Lung (tissue), 12 donors: ENCODE data around the gene SLC16A12. TPM values are rescaled to one million over a fixed set of nuclear protein-coding genes. Genes with fewer than 3 reads are reported as not detected.

ENCODE experiments used
- ATAC-seq: fragments of 200-7000 bp; cut with Tn5 transposase; one replicate; pipeline ENCODE4 v1.9.1; 2020; ENCODE audit warnings: moderate number of reproducible peaks; ENCODE audit not compliant: insufficient read depth, low FRiP score
- DNase-seq, 3 donors: peaks; one replicate each; pipeline ENCODE4 v3.0.0-alpha.2; 2013 to 2017
- H3K27ac ChIP-seq, 2 donors: one replicate each; pipeline ENCODE4 v1.5.1; 2013; ENCODE audit warnings: mild to moderate bottlenecking in 2 of 2, moderate library complexity in 2 of 2, control low read depth in 1 of 2, inconsistent platforms in 1 of 2, low read depth in 1 of 2, low read length in 1 of 2
- H3K27me3 ChIP-seq, 3 donors: one replicate each; pipeline ENCODE4 v1.5.1; 2013; ENCODE audit warnings: low read length in 2 of 3; ENCODE audit not compliant: control insufficient read depth in 3 of 3, insufficient read depth in 3 of 3
- H3K36me3 ChIP-seq, 4 donors: one replicate each; pipeline ENCODE4 v1.5.1; 2013; ENCODE audit warnings: low read length in 4 of 4, mild to moderate bottlenecking in 1 of 4, moderate library complexity in 1 of 4; ENCODE audit not compliant: control insufficient read depth in 4 of 4, insufficient read depth in 4 of 4
- H3K4me1 ChIP-seq, 5 donors: one replicate each; pipeline ENCODE4 v1.5.1; 2013; ENCODE audit warnings: low read length in 5 of 5, mild to moderate bottlenecking in 2 of 5, moderate library complexity in 1 of 5; ENCODE audit not compliant: control insufficient read depth in 5 of 5, insufficient read depth in 5 of 5
- H3K4me3 ChIP-seq: one replicate; pipeline ENCODE4 v1.5.1; 2013; ENCODE audit warnings: mild to moderate bottlenecking, control low read depth, moderate library complexity
- H3K9ac ChIP-seq, 2 donors: one replicate each; pipeline ENCODE4 v1.5.1; 2013; ENCODE audit warnings: low read length in 2 of 2, control low read depth in 1 of 2; ENCODE audit not compliant: insufficient read depth in 1 of 2
- H3K9me3 ChIP-seq, 4 donors: one replicate each; pipeline ENCODE4 v1.5.1; 2013; ENCODE audit warnings: low read length in 3 of 4, mild to moderate bottlenecking in 1 of 4, moderate library complexity in 1 of 4; ENCODE audit not compliant: control insufficient read depth in 4 of 4, insufficient read depth in 3 of 4
- WGBS, 2 donors: extraction: QIAGEN DNeasy Blood & Tissue Kit; methylation state at CpG; one replicate each; pipeline ENCODE4 v1.1.7; 2013; 5-methylcytosine and 5-hydroxymethylcytosine counted together
- polyA plus RNA-seq, 2 donors: library from polyadenylated mRNA; stranded (reverse); fragments of 200-250 nt; gene quantifications; one replicate each; pipeline ENCODE4 v1.2.1, GENCODE V29; 2013
- total RNA-seq, 2 donors: library from RNA; depleted of rRNA in 1 of 2; stranded (reverse); fragments of >200 nt in 1 of 2; gene quantifications; one replicate each; pipeline ENCODE4 v1.2.1, GENCODE V29; 2014 to 2021
- TF ChIP-seq, protein P1 (sequence below): IDR thresholded peaks from 2 replicates; pipeline ENCODE4 v1.5.1; 2012; ENCODE audit warnings: mild to moderate bottlenecking; ENCODE audit errors: control extremely low read depth, extremely low read depth
- donor health status: control.
- donor health status: control.
- donor health status: Bipolar disorder and iron deficiency.
- donor health status: healthy.
- donor health status: DM: yes; HTN: yes; CAD: no.

Gene SLC16A12
- total and polyA plus RNA-seq, 4 donors: 0.45 to 4.6 (median 1.3) TPM

DNA sequence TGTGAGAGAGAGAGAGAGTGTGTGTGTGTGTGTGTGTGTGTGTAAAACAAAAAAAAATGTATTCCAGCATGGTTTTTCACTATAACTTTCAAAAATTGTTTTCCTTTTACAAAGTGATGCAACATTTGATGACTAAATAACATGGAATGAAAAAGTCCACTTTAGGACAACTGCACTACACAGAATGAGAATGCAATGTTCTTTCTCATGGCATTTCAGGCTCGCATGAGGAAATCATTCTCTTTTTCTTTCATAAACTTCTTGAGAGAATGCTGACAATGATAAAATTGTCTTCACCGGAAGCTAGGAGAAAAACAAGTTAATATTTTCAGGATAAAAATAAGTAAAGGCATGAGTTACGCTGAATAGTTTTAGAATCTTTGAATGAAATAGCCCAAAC lies 53.7 kb downstream of the SLC16A12 start:
- no peak for ATAC-seq
- Histone ChIP-seq H3K27me3 (no peaks in the 10 kb centered on the region), H3K27ac (no peak overlapping the region), H3K9me3 (no peaks in the 10 kb centered on the region), H3K4me1 (peaks cover 0 to 36% (median 15%) of the 10 kb centered on the region in 5 donors), H3K4me3 (no peak overlapping the region), H3K36me3 (no peaks in the 10 kb centered on the region), H3K9ac (no peak overlapping the region)
- WGBS, 2 donors: 59 to 74% methylated on average over 3 of the region's 3 CpGs
- TF ChIP-seq, protein P1, sequence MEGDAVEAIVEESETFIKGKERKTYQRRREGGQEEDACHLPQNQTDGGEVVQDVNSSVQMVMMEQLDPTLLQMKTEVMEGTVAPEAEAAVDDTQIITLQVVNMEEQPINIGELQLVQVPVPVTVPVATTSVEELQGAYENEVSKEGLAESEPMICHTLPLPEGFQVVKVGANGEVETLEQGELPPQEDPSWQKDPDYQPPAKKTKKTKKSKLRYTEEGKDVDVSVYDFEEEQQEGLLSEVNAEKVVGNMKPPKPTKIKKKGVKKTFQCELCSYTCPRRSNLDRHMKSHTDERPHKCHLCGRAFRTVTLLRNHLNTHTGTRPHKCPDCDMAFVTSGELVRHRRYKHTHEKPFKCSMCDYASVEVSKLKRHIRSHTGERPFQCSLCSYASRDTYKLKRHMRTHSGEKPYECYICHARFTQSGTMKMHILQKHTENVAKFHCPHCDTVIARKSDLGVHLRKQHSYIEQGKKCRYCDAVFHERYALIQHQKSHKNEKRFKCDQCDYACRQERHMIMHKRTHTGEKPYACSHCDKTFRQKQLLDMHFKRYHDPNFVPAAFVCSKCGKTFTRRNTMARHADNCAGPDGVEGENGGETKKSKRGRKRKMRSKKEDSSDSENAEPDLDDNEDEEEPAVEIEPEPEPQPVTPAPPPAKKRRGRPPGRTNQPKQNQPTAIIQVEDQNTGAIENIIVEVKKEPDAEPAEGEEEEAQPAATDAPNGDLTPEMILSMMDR: no peak
- DNase-seq: peak in 1 of 3 donors; percentile 73

DNA sequence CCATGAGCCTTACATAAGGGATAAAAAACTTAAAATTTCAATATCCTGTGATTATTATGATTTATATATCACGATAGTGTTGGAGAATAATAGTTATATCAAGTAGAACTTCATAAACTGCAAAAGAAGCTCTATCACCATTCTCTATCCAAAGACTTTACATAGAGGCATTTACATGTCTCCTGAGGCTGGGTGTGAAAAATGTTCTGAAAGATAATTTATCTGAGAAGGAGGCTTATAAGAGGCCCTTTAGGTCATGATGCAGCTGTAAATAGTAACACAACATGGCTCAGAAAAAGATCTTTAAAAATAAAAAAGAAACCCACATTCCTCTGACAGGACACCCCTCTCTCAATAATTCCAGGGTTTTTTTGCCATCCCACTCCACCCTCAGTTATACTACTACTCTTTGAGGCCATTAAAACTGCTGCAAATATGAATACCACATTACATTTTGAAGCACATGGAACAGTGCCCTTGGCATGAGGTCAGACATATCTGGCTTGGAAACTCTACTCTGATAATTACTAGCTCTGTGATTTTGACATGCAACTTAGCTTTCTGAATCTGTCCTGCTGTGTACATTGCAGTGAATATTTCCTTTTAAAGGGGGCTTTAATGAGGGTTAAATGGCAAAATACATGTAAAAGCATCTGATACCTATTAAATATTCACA lies 55.5 kb downstream of the SLC16A12 start:
- Histone ChIP-seq H3K9me3 (no peaks in the 10 kb centered on the region), H3K4me1 (peaks cover 7 to 53% (median 20%) of the 10 kb centered on the region in 5 donors), H3K4me3 (no peak overlapping the region), H3K9ac (no peak overlapping the region), H3K27me3 (no peaks in the 10 kb centered on the region), H3K27ac (peak overlapping the region in 1 of 2 donors; percentile 90), H3K36me3 (no peaks in the 10 kb centered on the region)
- TF ChIP-seq, protein P1: no peak
- ATAC-seq: no peak
- DNase-seq: peak; percentile 19 to 73 (median 64)
- WGBS, 2 donors: 92 to 93% methylated on average over 1 of the region's 1 CpG

DNA sequence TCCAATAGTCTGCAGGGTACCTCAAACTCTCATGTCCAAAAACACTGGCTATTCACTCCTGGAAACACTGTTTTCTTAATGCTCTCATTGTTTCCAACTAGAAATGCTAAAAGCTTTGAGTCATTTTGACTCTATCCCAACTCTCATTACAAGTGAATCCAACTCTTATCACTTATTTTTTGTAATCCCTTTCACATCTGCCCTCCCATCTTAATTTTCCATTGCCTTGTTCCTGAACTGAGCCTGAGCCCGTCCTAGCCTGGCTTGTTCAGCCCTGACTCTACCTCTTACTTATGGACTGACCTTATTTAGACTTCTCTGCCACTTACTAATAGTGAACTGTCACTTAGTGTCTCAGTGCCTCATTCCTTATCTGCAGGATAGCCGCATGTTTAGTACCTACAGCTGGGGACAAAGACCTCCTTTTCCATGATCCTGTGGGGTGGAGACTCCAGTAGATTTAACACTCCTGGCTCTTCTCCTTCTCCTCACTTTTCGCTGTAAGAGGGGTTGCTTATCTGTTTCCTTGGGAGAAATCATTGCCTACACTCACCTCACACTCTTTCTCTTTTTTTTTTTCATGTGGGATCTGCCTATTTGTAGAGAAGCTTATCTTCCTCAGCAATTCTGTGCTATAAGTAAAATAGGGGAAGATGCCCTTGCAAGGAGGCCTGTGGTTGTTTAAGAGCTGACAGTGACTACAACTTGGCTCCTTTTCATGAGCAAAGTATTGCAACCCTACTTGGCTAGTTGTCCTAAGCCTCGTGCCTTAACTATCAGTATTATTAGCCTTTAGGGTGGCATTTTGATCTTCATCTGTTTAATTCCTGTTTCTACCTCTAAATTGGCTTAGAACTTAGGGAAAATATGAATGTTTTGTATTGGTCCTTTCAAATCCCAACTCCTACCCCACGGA lies 56.4 kb downstream of the SLC16A12 start:
- H3K4me3 ChIP-seq: no peak overlapping the region
- H3K27me3 ChIP-seq: no peaks in the 10 kb centered on the region
- TF ChIP-seq, protein P1: no peak
- no peaks in the 10 kb centered on the region for H3K36me3 ChIP-seq
- no peaks in the 10 kb centered on the region for H3K9me3 ChIP-seq
- H3K27ac ChIP-seq: peak overlapping the region; percentile 23 to 90
- H3K4me1 ChIP-seq: peaks cover 7 to 61% (median 23%) of the 10 kb centered on the region in 5 donors
- no peak for DNase-seq
- no peak for ATAC-seq
- WGBS, 2 donors: 82 to 87% methylated on average over 5 of the region's 5 CpGs
- peak overlapping the region in 1 of 2 donors; percentile 26 for H3K9ac ChIP-seq
